GF-D8 (cell line): ENCODE data around the gene TSPAN33.

Experiments
- DNase-seq: peaks from one replicate; lab custom pipeline; 2025; lab: John Stamatoyannopoulos, UW

The TSPAN33 gene

GRCh38 chr7:129136887-129137642 is 7.4 kb upstream of the TSPAN33 start:
- DNase-seq: no peak

DNA sequence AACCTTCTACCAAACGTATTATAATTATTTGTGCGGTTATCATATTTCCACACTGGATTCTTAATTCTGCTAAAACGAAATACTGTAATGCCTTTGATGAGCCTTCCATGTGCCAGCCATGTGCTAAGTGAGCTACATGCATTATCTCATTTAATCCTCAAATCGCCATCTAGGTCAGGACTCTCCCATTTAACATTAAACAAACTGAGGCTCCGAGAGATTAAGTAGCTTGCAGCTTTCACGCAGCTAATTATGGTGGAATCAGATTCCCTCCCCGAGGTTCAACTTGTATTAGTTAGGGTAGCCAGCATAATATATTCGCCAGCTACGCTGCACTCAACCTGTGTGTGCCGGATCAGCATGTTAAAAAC is 798 bp upstream of the TSPAN33 start:
- DNase-seq: no peak

DNA sequence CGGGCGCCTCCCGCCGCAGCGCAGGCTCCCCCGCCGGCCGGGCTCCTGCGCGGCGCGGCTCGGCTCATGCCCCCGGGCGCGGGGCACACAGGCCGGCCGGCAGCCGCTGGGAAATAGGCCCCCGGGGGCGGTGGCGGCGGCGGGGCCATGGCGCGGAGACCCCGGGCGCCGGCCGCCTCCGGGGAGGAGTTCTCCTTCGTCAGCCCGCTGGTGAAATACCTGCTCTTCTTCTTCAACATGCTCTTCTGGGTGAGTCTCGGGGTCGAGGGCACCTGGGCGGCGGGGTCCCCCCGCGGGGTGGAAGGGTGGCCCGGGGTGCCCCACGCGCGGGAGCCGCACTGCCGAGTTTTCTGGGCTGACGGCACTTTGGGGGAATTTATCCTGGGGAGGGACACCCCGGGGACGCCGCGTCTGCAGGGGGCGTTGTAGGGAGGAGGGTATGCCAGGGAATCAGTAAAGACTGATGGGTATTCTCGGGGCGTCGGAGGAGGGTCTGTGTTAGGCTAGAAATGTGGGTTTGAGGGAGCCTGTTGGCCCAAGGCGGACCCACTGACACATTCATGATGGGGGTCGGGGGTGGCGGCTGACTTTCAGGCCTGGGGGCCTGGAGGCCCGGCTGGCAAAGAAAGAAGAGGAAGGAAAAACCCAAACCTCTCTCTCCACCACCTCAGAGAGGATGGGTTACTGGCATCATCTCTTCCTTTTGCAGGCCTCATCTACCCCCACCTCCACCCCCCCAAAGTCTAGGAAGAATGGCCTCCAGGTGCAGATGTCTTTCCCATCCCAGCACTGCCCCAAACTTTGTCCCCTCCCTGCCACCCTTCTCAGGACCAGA is 544 bp downstream of the TSPAN33 start:
- DNase-seq: no peak

DNA sequence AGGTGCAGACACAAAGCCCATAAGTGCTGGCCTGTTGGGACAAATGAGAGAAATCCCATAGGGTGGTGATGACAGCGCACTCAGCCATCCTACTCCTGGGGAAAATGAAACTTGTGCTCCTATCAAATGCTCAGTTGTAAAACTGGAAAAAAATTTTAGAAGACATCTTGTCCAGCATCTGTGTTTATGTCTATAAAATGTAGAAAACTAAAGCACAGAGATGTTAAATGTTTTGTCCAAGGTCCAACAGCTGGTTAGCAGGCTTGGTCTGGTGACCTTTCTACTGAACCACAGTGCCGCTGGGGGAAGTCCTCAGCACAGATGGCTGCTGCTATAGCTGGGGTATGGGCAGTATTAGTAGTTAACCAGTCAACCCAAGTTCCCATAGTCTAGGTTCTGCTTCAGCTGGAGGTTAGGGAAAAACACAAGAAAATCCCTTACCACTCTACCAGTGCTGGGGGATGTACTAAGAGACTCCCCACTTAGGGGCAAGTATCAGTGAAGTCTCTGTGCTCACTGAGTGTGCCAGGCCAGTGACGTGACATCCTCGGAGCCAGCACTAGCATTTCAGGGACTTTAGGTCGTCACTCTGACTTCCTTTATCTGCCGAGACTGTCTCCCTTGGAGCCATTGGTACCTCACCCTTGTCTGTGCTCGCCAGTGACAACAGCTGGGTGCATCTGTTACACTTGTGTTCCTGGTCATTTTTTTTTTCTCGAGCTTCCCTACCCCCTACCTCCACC is 1.9 kb downstream of the TSPAN33 start:
- DNase-seq: no peak

DNA sequence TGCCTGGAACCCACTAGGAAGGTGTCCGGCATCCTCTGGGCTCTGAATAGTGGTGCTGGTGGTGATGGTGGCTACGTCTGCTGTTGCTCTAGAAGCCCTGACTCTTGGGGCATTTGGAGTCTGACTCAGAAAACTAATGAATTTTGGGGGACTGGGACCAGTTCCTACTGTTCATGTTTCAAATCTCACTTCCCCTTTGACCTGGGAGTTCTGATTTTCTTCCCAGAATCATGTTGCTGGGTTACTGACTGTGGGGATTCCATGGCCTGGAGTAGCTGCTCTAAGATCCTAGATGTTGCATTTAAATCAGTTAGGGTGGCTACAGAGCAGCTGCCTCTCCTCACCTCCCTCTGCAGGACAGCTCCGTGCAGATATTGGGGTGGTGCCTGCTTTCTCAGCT is 3.2 kb downstream of the TSPAN33 start:
- DNase-seq: no peak

GRCh38 chr7:129149511-129149910 is 5.0 kb downstream of the TSPAN33 start:
- no peak for DNase-seq

- no peak for DNase-seq
Observed at GRCh38 chr7:129150199-129150996, 5.9 kb downstream of the TSPAN33 start.

- no peak for DNase-seq
Observed at GRCh38 chr7:129157651-129158050, 13.1 kb downstream of the TSPAN33 start.

DNA sequence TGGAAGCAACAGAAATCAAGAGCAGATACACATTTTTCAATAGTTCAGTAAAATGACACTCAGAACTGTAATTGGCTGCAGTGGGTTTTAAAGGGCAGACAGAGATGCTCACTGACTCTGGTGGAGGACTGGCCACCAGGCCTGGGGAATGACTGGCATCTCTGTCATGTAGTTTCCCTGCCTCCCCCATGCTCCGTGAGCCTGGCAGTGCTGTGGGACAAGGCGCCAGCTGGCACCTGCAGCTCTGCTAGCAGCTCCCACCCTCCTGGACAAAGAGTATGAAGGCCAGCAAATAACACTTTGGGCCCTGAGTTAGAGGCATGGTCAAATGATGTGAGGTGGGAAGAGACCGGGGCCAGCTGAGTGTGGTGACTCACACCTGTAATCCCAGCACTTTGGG is 15.0 kb downstream of the TSPAN33 start:
- DNase-seq: no peak

DNA sequence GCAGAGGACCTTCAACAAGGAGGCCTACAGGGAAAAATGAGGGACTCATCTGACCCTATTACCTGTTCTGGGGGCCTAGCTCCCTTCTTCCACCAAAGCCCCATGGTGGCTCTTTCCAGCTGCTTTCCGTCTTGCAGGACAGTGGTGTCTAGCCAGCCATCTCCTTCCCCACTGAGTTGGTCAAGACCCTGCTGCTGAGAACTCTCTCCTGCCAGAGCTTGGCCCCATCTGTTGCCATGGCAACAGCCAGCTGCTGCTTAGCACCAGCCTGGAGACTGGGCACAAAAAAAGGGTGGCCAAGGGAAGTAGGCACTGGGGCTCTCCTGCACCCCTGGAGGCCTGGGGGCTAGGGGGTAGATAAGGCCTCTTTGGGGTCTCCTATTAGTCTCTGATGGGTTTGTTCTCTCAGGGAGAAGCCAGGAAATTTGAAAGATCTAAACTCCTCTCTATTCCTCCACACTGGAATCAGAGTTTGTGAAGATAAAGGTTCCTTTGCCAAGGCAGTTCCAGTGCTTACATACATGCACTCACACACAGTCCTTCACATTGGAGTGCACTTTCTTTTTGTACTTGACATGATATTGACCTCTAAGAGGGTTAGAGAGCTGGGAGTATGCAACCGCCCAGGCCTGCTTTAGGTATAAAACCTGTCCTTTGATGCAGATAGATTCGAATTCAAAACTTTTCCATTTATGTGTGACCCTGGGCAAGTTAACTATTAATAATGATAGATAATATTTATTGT is 15.8 kb downstream of the TSPAN33 start:
- no peak for DNase-seq

DNA sequence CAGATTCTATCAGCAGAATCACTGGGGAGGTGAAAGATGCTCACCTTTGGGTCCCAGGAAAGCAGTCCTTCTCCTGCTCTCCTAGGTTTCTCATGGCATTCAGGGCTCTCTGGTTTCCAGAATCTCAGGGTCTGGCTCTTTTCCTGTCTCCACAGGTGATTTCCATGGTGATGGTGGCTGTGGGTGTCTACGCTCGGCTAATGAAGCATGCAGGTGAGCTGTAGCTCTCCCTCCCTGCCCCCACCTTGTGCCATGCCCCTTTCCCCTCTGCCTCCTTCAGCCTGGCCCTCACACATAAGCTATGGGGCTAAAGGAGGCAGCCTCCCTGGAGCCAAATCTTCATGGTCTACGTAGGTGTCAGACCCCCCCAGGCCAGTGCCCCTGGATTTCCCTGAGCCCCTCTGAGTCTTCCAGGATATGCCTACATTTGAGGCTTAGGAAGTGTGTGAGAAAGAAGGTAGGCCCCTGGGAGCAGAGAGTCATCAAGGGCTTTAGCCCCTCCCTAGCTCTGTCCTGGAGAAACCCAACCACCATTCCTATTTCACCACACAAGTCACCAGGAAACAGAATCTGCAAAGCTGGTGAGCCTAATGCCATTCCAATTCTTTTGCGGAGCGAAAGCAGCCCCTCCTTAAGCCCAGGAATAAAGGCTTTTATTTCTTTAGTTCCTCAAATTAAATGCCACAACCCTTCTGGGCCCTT is 17.2 kb downstream of the TSPAN33 start:
- no peak for DNase-seq

DNA sequence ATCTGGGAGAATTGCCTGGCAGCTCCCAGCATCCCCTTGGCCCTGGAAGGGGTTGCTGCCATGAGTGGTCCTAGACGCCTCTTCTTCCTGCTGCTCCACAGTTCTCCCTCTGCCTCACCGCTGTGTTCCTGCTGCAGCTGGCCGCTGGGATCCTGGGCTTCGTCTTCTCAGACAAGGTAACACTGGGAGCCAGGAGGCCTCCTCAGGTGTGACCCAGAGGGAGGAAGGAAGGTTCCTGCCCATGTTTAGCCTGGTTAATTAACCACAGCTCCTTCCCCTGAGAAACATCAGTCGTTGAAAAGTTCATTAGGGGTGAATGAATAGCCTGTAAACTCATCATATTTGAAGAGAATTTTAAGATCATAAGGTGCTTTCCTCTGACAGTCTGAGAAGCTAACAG is 18.2 kb downstream of the TSPAN33 start:
- no peak for DNase-seq

GRCh38 chr7:129163875-129164544 is 19.5 kb downstream of the TSPAN33 start:
- no peak for DNase-seq

GRCh38 chr7:129166745-129167144 is 22.2 kb downstream of the TSPAN33 start:
- DNase-seq: no peak

- DNase-seq: no peak
Observed at GRCh38 chr7:129167817-129168216, 23.3 kb downstream of the TSPAN33 start.

DNA sequence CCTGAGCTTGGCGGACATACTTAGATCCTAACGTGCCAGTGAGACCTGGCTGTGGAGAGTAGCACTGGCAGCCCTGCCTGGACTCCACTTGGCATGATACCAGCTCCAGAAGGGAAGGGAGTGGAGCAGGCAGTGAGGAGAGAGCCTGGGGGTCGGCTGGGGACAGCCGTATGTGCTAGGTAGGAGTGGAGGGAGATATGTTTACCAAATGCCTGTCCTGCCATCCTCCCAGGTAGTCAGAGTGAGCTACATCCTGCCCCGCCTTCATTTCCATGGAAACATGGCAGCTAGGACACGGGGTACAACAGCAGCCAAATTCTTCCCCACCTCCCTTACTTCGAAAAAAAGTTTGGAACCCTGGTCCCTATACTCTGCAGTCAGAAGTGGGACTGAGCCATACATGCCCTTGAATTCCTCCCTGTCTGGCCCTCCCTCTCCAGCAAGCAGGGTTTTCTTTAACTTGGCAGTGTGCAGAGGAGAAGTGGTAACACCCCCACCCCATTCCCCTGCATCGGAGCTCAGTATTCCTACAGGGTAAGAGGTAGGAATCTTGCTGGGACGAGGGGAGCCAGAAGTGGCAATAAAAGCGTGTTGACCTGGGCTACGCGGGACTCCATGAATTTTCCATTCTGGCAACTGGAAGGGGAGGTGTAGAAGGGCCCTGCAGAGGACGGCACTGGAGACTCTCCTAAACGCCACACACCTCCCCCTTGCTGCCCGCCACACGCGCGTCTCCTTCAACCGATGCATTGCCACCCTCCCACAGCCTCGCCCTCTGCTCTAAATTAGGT is 23.9 kb downstream of the TSPAN33 start:
- DNase-seq: no peak

DNA sequence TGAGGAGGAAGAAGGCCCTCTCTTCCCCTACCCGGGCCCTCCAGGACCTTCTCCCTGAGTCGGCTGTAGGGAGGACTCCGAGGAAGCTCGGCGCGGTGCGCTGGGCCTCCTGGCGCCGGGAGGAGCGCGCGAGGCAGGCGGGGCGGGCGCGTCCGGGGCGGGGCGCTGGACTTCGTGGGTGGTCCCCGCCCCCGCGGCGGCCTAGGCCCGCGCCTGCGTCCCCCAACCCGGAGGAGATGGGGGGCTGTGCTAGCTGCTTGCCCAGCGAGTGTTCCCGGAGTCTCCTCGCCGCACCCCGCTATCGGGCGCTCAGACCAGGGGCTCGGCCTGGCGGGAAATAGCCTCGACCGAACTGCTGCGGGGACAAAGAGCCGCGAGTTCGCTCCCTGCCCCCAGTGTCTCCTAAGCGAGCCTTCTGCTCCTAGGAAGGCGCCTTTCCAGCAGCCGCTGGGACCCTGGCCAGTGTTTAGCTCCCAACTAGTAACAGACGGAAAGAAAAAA is 24.7 kb downstream of the TSPAN33 start:
- no peak for DNase-seq

GRCh38 chr7:129169686-129170440 is 25.4 kb downstream of the TSPAN33 start:
- no peak for DNase-seq
